Progenitor cell of endocrine pancreas (in vitro differentiated cells): ENCODE measurements around the gene AADACL3. TPM values are rescaled to one million over a fixed set of nuclear protein-coding genes. Genes with fewer than 3 reads are reported as not detected.

Experiments
- DNase-seq: peaks from one replicate; pipeline ENCODE4 v3.0.0; 2021; ENCODE audit warnings: low spot score; ENCODE audit not compliant: unreplicated experiment
- H3K27ac Mint-ChIP-seq: 2 replicates; pipeline ENCODE4 v1.8.0; 2021; ENCODE audit warnings: mild to moderate bottlenecking, moderate library complexity, mixed read lengths
- H3K27me3 Mint-ChIP-seq: 2 replicates; pipeline ENCODE4 v1.8.0; 2021; ENCODE audit warnings: mixed read lengths
- H3K36me3 Mint-ChIP-seq: 2 replicates; pipeline ENCODE4 v1.8.0; 2022; ENCODE audit warnings: mixed read lengths; ENCODE audit not compliant: insufficient read depth
- H3K4me1 Mint-ChIP-seq: 2 replicates; pipeline ENCODE4 v1.8.0; 2021; ENCODE audit warnings: low read depth, mixed read lengths
- H3K4me3 Mint-ChIP-seq: 2 replicates; pipeline ENCODE4 v1.8.0; 2021; ENCODE audit warnings: low read depth, mild to moderate bottlenecking, moderate library complexity, mixed read lengths
- H3K9me3 Mint-ChIP-seq: 2 replicates; pipeline ENCODE4 v1.8.0; 2021; ENCODE audit warnings: low read depth, mixed read lengths
- CTCF ChIP-seq: fragments of 200-600 bp; sonication (generic); IDR thresholded peaks from one replicate; pipeline ENCODE4 v1.5.0; 2021; ENCODE audit warnings: antibody characterized with exemption, mild to moderate bottlenecking; ENCODE audit not compliant: unreplicated experiment
- total RNA-seq: library from RNA; stranded (reverse); gene quantifications from 2 replicates; pipeline ENCODE4 v1.2.1, GENCODE V29; 2021

AADACL3 gene
- total RNA-seq, 1 donor from 2014 or later = not detected

GRCh38 chr1:12745992-12746323 is 30.0 kb downstream of the AADACL3 start, which contains the start of gene CFAP107:
Gene CFAP107, plus strand, starts transcription at chr1:12746200. Its CDS starts 231 bp downstream, at chr1:12746431.
- Mint-ChIP-seq H3K4me3 (peak within 1 kb of the TSS; percentile 37), H3K27me3 (no peaks in the 10 kb centered on the region), H3K4me1 (peaks cover 17% of the 10 kb centered on the region), H3K27ac (peak within 1 kb of the TSS; percentile 8), H3K36me3 (peaks cover 2% of the 10 kb centered on the region), H3K9me3 (peaks cover 26% of the 10 kb centered on the region)
- no peak for DNase-seq
- TF ChIP-seq CTCF = no peak

- Mint-ChIP-seq H3K9me3 (peaks cover 28% of the 10 kb centered on the region), H3K4me3 (no peak overlapping the region), H3K27ac (no peak overlapping the region), H3K4me1 (peaks cover 18% of the 10 kb centered on the region), H3K36me3 (peaks cover 2% of the 10 kb centered on the region), H3K27me3 (no peaks in the 10 kb centered on the region)
- no peak for TF ChIP-seq CTCF
- no peak for DNase-seq
These were observed 33.0 kb downstream of the AADACL3 start for GRCh38 chr1:12748778-12749355.

GRCh38 chr1:12754738-12755137 is 38.8 kb downstream of the AADACL3 start:
- DNase-seq = no peak
- H3K27ac Mint-ChIP-seq = no peak overlapping the region
- no peak overlapping the region for H3K4me3 Mint-ChIP-seq
- no peaks in the 10 kb centered on the region for H3K36me3 Mint-ChIP-seq
- peaks cover 12% of the 10 kb centered on the region for H3K27me3 Mint-ChIP-seq
- H3K4me1 Mint-ChIP-seq = peaks cover 13% of the 10 kb centered on the region
- TF ChIP-seq CTCF = no peak
- H3K9me3 Mint-ChIP-seq = peaks cover 13% of the 10 kb centered on the region

- peaks cover 9% of the 10 kb centered on the region for H3K4me1 Mint-ChIP-seq
- no peaks in the 10 kb centered on the region for H3K36me3 Mint-ChIP-seq
- DNase-seq = no peak
- no peak for TF ChIP-seq CTCF
- peaks cover 14% of the 10 kb centered on the region for H3K27me3 Mint-ChIP-seq
- no peak overlapping the region for H3K27ac Mint-ChIP-seq
- H3K4me3 Mint-ChIP-seq = no peak overlapping the region
- no peaks in the 10 kb centered on the region for H3K9me3 Mint-ChIP-seq
These were observed 40.4 kb downstream of the AADACL3 start for GRCh38 chr1:12756273-12756672.

- Mint-ChIP-seq H3K4me1 (peaks cover 9% of the 10 kb centered on the region), H3K4me3 (no peak overlapping the region), H3K27me3 (peaks cover 14% of the 10 kb centered on the region), H3K9me3 (no peaks in the 10 kb centered on the region), H3K36me3 (no peaks in the 10 kb centered on the region), H3K27ac (no peak overlapping the region)
- no peak for DNase-seq
- no peak for TF ChIP-seq CTCF
These were observed 41.0 kb downstream of the AADACL3 start for GRCh38 chr1:12756768-12757413.
